KOPT-K1 (cell line): ENCODE results near the gene CD53.
"Not testable (repeated sequence)": the region's sequence is repeated elsewhere in the genome, so short reads cannot be mapped to it uniquely, and the experiment has no call there.

Experiments
- H3K27ac ChIP-seq: fragments of 200-600 bp; sonication (generic); 2 replicates; pipeline ENCODE4 v1.5.1; 2016; ENCODE audit warnings: antibody characterized with exemption, mild to moderate bottlenecking, low read depth, low read length; ENCODE audit not compliant: poor library complexity, severe bottlenecking
- H3K36me3 ChIP-seq: fragments of 200-600 bp; sonication (generic); 2 replicates; pipeline ENCODE4 v1.5.1; 2017; ENCODE audit warnings: antibody characterized with exemption, mild to moderate bottlenecking, low read length, moderate library complexity; ENCODE audit not compliant: insufficient read depth
- H3K9me3 ChIP-seq: fragments of 200-600 bp; sonication (generic); 2 replicates; pipeline ENCODE4 v1.5.1; 2017; ENCODE audit warnings: antibody characterized with exemption, low read length, mild to moderate bottlenecking; ENCODE audit not compliant: insufficient read depth, poor library complexity, severe bottlenecking

The CD53 gene, protein sequence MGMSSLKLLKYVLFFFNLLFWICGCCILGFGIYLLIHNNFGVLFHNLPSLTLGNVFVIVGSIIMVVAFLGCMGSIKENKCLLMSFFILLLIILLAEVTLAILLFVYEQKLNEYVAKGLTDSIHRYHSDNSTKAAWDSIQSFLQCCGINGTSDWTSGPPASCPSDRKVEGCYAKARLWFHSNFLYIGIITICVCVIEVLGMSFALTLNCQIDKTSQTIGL

GRCh38 chr1:110872745-110873720, at the start of gene CD53:
CD53 (plus strand) TSS chr1:110873148; CDS start chr1:110891409, 18,261 bp downstream.
- H3K9me3 ChIP-seq, result peaks cover 7% of the 10 kb centered on the region
- H3K27ac ChIP-seq, result peak within 1 kb of the TSS; percentile 92
- H3K36me3 ChIP-seq, result 0 out of 2 replicates have a peak, but pooled peaks cover 10% of the 10 kb centered on the region

- Histone ChIP-seq H3K9me3 (peaks cover 6% of the 10 kb centered on the region), H3K36me3 (no peaks in the 10 kb centered on the region), H3K27ac (no peak overlapping the region)
Observed at GRCh38 chr1:110824192-110824591, 48.8 kb upstream of the CD53 start.

DNA sequence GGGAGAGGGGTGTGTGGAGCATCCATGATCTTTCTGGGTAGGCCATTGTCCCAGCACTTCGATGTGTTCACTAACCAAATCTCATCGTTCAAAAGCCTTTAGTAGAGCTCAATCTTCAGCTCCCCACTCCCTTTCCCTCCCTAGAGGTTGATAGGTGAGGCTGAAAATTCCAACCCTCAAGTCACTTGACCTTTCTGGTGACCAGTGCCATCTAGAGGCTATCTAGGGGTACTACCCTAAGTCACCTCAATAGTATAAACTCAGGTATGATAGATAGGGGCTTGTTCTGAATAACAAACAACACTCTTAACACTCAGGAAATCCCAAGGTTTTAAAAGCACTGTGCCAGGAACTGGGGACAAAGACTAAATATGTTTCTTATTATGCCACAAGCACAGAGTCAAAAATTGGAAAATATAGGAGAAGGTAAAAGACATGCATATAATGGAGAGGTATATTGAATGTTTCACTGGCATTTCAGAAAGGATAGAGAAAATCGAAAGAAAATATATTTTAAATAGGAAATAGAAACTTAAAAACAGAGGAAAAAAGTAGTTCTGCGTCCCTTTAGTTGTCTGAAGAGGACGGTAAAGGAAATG, 42.9 kb upstream of the CD53 start:
- peak overlapping the region; percentile 8 for H3K27ac ChIP-seq

DNA sequence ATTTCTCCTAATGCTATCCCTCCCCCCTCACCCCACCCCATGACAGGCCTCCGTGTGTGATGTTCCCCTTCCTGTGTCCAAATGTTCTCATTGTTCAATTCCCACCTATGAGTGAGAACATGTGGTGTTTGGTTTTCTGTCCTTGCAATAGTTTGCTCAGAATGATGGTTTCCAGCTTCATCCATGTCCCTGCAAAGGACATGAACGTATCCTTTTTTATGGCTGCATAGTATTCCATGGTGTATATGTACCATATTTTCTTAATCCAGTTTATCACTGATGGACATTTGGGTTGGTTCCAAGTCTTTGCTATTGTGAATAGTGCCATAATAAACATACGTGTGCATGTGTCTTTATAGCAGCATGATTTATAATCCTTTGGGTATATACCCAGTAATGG, 39.2 kb upstream of the CD53 start:
- H3K27ac ChIP-seq, H3K36me3 ChIP-seq, H3K9me3 ChIP-seq: not testable (repeated sequence)

More for the DNA sequence above, 42.9 kb upstream of the CD53 start:
- Histone ChIP-seq H3K9me3 (no peaks in the 10 kb centered on the region), H3K36me3 (no peaks in the 10 kb centered on the region)

- H3K36me3 ChIP-seq, result no peaks in the 10 kb centered on the region
- H3K9me3 ChIP-seq, result no peaks in the 10 kb centered on the region
Observed at GRCh38 chr1:110846861-110847260, 26.1 kb upstream of the CD53 start.

DNA sequence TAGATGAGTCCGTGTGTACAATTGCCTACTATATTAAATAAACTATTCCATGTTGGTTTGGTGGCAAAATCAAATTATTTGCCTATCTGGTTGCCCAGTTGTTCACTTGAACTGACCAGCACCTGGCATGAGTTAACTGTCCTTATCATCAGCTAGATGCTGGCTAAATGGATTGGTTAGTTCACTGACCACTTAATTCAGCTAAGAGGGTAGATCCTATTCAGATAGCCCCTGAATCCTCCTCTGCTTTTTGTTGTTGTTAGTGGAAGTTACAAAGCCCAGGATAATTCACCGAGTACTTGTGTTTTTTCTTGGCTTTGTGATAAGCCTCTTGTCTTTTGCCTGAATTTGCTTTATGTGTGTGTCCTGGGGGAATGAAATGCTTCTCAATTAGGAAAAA, 22.8 kb upstream of the CD53 start:
- Histone ChIP-seq H3K27ac (no peak overlapping the region), H3K36me3 (no peaks in the 10 kb centered on the region), H3K9me3 (no peaks in the 10 kb centered on the region)

More at GRCh38 chr1:110846861-110847260, 26.1 kb upstream of the CD53 start:
- no peak overlapping the region for H3K27ac ChIP-seq

GRCh38 chr1:110850627-110851026, 22.3 kb upstream of the CD53 start:
- Histone ChIP-seq H3K9me3 (no peaks in the 10 kb centered on the region), H3K36me3 (no peaks in the 10 kb centered on the region), H3K27ac (no peak overlapping the region)

DNA sequence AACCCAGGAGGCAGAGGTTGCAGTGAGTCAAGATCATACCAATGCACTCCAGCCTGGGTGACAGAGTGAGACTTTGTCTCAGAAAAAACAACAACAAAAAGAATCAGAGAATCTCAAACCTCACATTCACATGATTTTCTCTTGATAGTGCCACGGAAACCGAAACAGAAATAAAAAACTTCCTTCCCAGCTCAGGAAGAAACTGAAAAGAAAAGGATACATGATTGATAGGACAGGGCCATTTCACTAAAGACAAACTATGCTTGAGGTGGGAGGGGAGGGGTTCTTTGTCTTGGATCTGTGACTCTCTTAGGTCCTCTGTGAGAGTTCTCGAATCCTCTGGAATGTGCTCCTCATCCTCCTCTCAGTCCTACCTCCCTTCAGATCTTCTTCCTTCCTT, 19.8 kb upstream of the CD53 start:
- no peak overlapping the region for H3K27ac ChIP-seq
- no peaks in the 10 kb centered on the region for H3K36me3 ChIP-seq
- H3K9me3 ChIP-seq, result no peaks in the 10 kb centered on the region

- no peaks in the 10 kb centered on the region for H3K36me3 ChIP-seq
- H3K27ac ChIP-seq, result no peak overlapping the region
- H3K9me3 ChIP-seq, result no peaks in the 10 kb centered on the region
Observed at GRCh38 chr1:110856410-110856809, 16.5 kb upstream of the CD53 start.

GRCh38 chr1:110857964-110858948, 14.7 kb upstream of the CD53 start:
- peaks cover under 1% of the 10 kb centered on the region for H3K9me3 ChIP-seq
- no peak overlapping the region for H3K27ac ChIP-seq
- H3K36me3 ChIP-seq, result no peaks in the 10 kb centered on the region

- Histone ChIP-seq H3K27ac (no peak overlapping the region), H3K9me3 (peaks cover 7% of the 10 kb centered on the region), H3K36me3 (no peaks in the 10 kb centered on the region)
Observed at GRCh38 chr1:110859062-110859461, 13.9 kb upstream of the CD53 start.

GRCh38 chr1:110860174-110860573, 12.8 kb upstream of the CD53 start:
- H3K9me3 ChIP-seq, result peaks cover 18% of the 10 kb centered on the region
- no peak overlapping the region for H3K27ac ChIP-seq
- no peaks in the 10 kb centered on the region for H3K36me3 ChIP-seq

DNA sequence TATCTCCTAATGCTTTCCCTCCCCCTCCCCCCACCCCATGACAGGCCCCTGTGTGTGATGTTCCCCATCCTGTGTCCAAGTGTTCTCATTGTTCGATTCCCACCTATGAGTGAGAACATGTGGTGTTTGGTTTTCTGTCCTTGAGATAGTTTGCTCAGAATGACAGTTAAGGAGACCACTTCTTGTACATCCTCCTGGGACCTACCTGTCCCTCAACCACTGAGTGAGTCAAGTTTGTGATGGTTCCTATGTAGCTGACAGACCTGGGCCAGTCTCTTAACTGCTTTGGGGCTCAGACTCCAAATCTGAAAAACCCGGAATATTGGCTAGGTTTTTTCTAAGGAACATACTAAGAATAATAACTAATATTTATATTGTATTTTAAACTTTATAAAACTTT, 12.3 kb upstream of the CD53 start:
- peaks cover 22% of the 10 kb centered on the region for H3K9me3 ChIP-seq
- not testable (repeated sequence) for H3K36me3 ChIP-seq, H3K27ac ChIP-seq

GRCh38 chr1:110861942-110862341, 11.0 kb upstream of the CD53 start:
- peaks cover 29% of the 10 kb centered on the region for H3K9me3 ChIP-seq
- not testable (repeated sequence) for H3K36me3 ChIP-seq, H3K27ac ChIP-seq
